Gastrocnemius medialis (tissue), 4 donors: Measurements from ENCODE around the gene PREPL. TPM values are rescaled to one million over a fixed set of nuclear protein-coding genes. Genes with fewer than 3 reads are reported as not detected.
A peak's percentile ranks its signal among the peaks of the same experiment; 100 is the strongest.

Experiments
- ATAC-seq, 2 donors: fragments of 150-250 bp; one replicate each; pipeline ENCODE4 v1.9.1; 2016
- DNase-seq, 2 donors: peaks; one replicate each; pipeline ENCODE4 v3.0.0-alpha.2; 2019
- H3K27ac ChIP-seq, 4 donors: fragments of 200-600 bp; sonication (generic); 1 replicate in 1 of 4; 2 replicates in 3 of 4; pipeline ENCODE4 v1.5.1; 2016 to 2018; ENCODE audit warnings: mild to moderate bottlenecking in 2 of 4, moderate library complexity in 1 of 4
- H3K27me3 ChIP-seq, 3 donors: fragments of 200-600 bp; sonication (generic) in 2 of 3; 1 replicate in 1 of 3; 2 replicates in 2 of 3; pipeline versions ENCODE4 v1.5.1 to v1.6.0; 2016 to 2019; ENCODE audit warnings: mild to moderate bottlenecking in 1 of 3, moderate library complexity in 1 of 3
- H3K36me3 ChIP-seq, 2 donors: fragments of 200-600 bp; sonication (generic) in 1 of 2; one replicate each; pipeline ENCODE4 v1.5.1; 2017 to 2018
- H3K4me1 ChIP-seq, 2 donors: fragments of 200-600 bp; sonication (generic) in 1 of 2; one replicate each; pipeline ENCODE4 v1.5.1; 2016 to 2017; ENCODE audit warnings: mild to moderate bottlenecking in 2 of 2
- H3K4me3 ChIP-seq, 4 donors: fragments of 200-600 bp; sonication (generic) in 3 of 4; 1 replicate in 1 of 4; 2 replicates in 3 of 4; pipeline ENCODE4 v1.5.1; 2016 to 2019; ENCODE audit warnings: mild to moderate bottlenecking in 2 of 4
- H3K9me3 ChIP-seq, 3 donors: fragments of 200-600 bp; sonication (generic) in 2 of 3; 1 replicate in 1 of 3; 2 replicates in 2 of 3; pipeline ENCODE4 v1.5.1; 2016 to 2019
- CTCF ChIP-seq, 5 experiments: fragments of 450-650 bp in 3 of 5; fragments of 200-600 bp in 2 of 5; sonication (generic) in 2 of 5; IDR thresholded peaks in 4 of 5; conservative IDR thresholded peaks in 1 of 5; 1 replicate in 4 of 5; 2 replicates in 1 of 5; pipeline ENCODE4 v1.5.1; 2016 to 2019; ENCODE audit warnings: antibody characterized with exemption in 5 of 5, mild to moderate bottlenecking in 3 of 5, moderate library complexity in 3 of 5
- POLR2A ChIP-seq, 2 donors: fragments of 450-650 bp; IDR thresholded peaks; one replicate each; pipeline ENCODE4 v1.6.1; 2017; ENCODE audit warnings: antibody characterized with exemption in 2 of 2, mild to moderate bottlenecking in 2 of 2, moderate library complexity in 2 of 2
- in situ Hi-C, 4 donors: fragments of 200-750 bp; cut with MboI; loops; one replicate each; pipeline versions ENCODE4 v1.15.0 to v1.8.0; 2017; ENCODE audit warnings: low sequenced_read_pairs in 4 of 4
- intact Hi-C: fragments of 100-400 bp; cut with DNase I; formaldehyde crosslinking; loops from one replicate; pipeline ENCODE4 v1.15.1; 2023; ENCODE audit warnings: low total_unique reads
- total RNA-seq, 4 donors: library from RNA; depleted of rRNA; stranded (reverse); fragments of >200 nt; gene quantifications; one replicate each; pipeline versions ENCODE4 v1.1.0 to v1.2.3, GENCODE V29; 2016

Gene PREPL
- total RNA-seq, 4 donors from 2014 or later: 27.3 to 60.0 (median 52.3) TPM

- intact Hi-C loops: no loop called here
- in situ Hi-C loops: loop anchor here in 1 of 4 donors (25.0 kb wide), 1 partner anchor 190 kb away; no protein-coding TSS in a partner anchor
- no peaks in the 10 kb centered on the region for H3K36me3 ChIP-seq
- peaks cover 0 to 8% of the 10 kb centered on the region in 2 donors for H3K4me1 ChIP-seq
- no peak for TF ChIP-seq CTCF (IDR thresholded peaks at IDR 0.05 in 4 of 5, conservative IDR thresholded peaks at IDR 0.05 in 1 of 5)
- no peak for TF ChIP-seq POLR2A (IDR thresholded peaks at IDR 0.05)
- no peaks in the 10 kb centered on the region for H3K9me3 ChIP-seq
- DNase-seq (no peak), ATAC-seq (no peak)
- H3K27me3 ChIP-seq: no peaks in the 10 kb centered on the region
- no peak overlapping the region for H3K27ac ChIP-seq
- H3K4me3 ChIP-seq: no peak overlapping the region
These were observed 83.8 kb downstream of the PREPL start for GRCh38 chr2:44277541-44277940.

GRCh38 chr2:44275927-44276303, 85.4 kb downstream of the PREPL start:
- no peak for TF ChIP-seq CTCF (IDR thresholded peaks at IDR 0.05 in 4 of 5, conservative IDR thresholded peaks at IDR 0.05 in 1 of 5)
- no peak for TF ChIP-seq POLR2A (IDR thresholded peaks at IDR 0.05)
- intact Hi-C loops: no loop called here
- H3K27ac ChIP-seq: no peak overlapping the region
- DNase-seq (no peak), ATAC-seq (no peak)
- H3K36me3 ChIP-seq: no peaks in the 10 kb centered on the region
- H3K9me3 ChIP-seq: no peaks in the 10 kb centered on the region
- H3K4me3 ChIP-seq: no peak overlapping the region
- peaks cover 0 to 8% of the 10 kb centered on the region in 2 donors for H3K4me1 ChIP-seq
- H3K27me3 ChIP-seq: no peaks in the 10 kb centered on the region
- in situ Hi-C loops: loop anchor here in 1 of 4 donors (25.0 kb wide), 1 partner anchor 189 kb away; no protein-coding TSS in a partner anchor

- Histone ChIP-seq H3K9me3 (no peaks in the 10 kb centered on the region), H3K4me3 (no peak overlapping the region), H3K27me3 (no peaks in the 10 kb centered on the region), H3K36me3 (no peaks in the 10 kb centered on the region), H3K27ac (no peak overlapping the region), H3K4me1 (peaks cover 2 to 10% of the 10 kb centered on the region in 2 donors)
- ATAC-seq (no peak), DNase-seq (no peak)
- intact Hi-C loops: no loop called here
- TF ChIP-seq CTCF (IDR thresholded peaks at IDR 0.05 in 4 of 5, conservative IDR thresholded peaks at IDR 0.05 in 1 of 5) (no peak), POLR2A (IDR thresholded peaks at IDR 0.05) (no peak)
- in situ Hi-C loops: no loop called here
These were observed 87.7 kb downstream of the PREPL start for GRCh38 chr2:44273596-44273995.

- intact Hi-C loops (no loop called here), in situ Hi-C loops (no loop called here)
- no peaks in the 10 kb centered on the region for H3K36me3 ChIP-seq
- ATAC-seq (peak in 1 of 2 donors; percentile 53), DNase-seq (no peak)
- H3K27ac ChIP-seq: no peak overlapping the region
- H3K4me1 ChIP-seq: peaks cover 7 to 16% of the 10 kb centered on the region in 2 donors
- TF ChIP-seq POLR2A (IDR thresholded peaks at IDR 0.05) (no peak), CTCF (IDR thresholded peaks at IDR 0.05 in 4 of 5, conservative IDR thresholded peaks at IDR 0.05 in 1 of 5) (no peak)
- no peaks in the 10 kb centered on the region for H3K9me3 ChIP-seq
- H3K4me3 ChIP-seq: no peak overlapping the region
- H3K27me3 ChIP-seq: no peaks in the 10 kb centered on the region
These were observed 88.2 kb downstream of the PREPL start for GRCh38 chr2:44273076-44273475.

GRCh38 chr2:44271296-44271695, 90.0 kb downstream of the PREPL start:
- Histone ChIP-seq H3K27me3 (no peaks in the 10 kb centered on the region), H3K27ac (no peak overlapping the region), H3K4me3 (no peak overlapping the region), H3K4me1 (peaks cover 15 to 23% of the 10 kb centered on the region in 2 donors), H3K36me3 (no peaks in the 10 kb centered on the region), H3K9me3 (no peaks in the 10 kb centered on the region)
- in situ Hi-C loops (no loop called here), intact Hi-C loops (no loop called here)
- TF ChIP-seq CTCF (IDR thresholded peaks at IDR 0.05 in 4 of 5, conservative IDR thresholded peaks at IDR 0.05 in 1 of 5) (no peak), POLR2A (IDR thresholded peaks at IDR 0.05) (no peak)
- DNase-seq: no peak
- ATAC-seq: no peak
